Measurements from ENCODE around the gene EEFSEC. TPM values are rescaled to one million over a fixed set of nuclear protein-coding genes. Genes with fewer than 3 reads are reported as not detected.

EEFSEC gene
- total RNA-seq, 1 donor: 3.0 TPM

GRCh38 chr3:128199110-128199509, 45.8 kb downstream of the EEFSEC start:
- no peak for DNase-seq (ENCODE audit: low read depth)
- no peak overlapping the region for H3K4me3 ChIP-seq (ENCODE audit: low read depth, low read length)
- TF ChIP-seq CTCF (IDR thresholded peaks at IDR 0.05; ENCODE audit: insufficient read depth, low read depth, low read length): no peak

GRCh38 chr3:128201158-128201755, 48.0 kb downstream of the EEFSEC start:
- no peak overlapping the region for H3K4me3 ChIP-seq (ENCODE audit: low read depth, low read length)
- no peak for TF ChIP-seq CTCF (IDR thresholded peaks at IDR 0.05; ENCODE audit: insufficient read depth, low read depth, low read length)
- DNase-seq (ENCODE audit: low read depth): no peak

- H3K4me3 ChIP-seq (ENCODE audit: low read depth, low read length): no peak overlapping the region
- DNase-seq (ENCODE audit: low read depth): no peak
- no peak for TF ChIP-seq CTCF (IDR thresholded peaks at IDR 0.05; ENCODE audit: insufficient read depth, low read depth, low read length)
Measured at GRCh38 chr3:128203169-128203568, 49.9 kb downstream of the EEFSEC start.

GRCh38 chr3:128205558-128206145, 52.4 kb downstream of the EEFSEC start:
- no peak for DNase-seq (ENCODE audit: low read depth)
- no peak overlapping the region for H3K4me3 ChIP-seq (ENCODE audit: low read depth, low read length)
- TF ChIP-seq CTCF (IDR thresholded peaks at IDR 0.05; ENCODE audit: insufficient read depth, low read depth, low read length): no peak

GRCh38 chr3:128207951-128208350, 54.7 kb downstream of the EEFSEC start:
- TF ChIP-seq CTCF (IDR thresholded peaks at IDR 0.05; ENCODE audit: insufficient read depth, low read depth, low read length): no peak
- no peak for DNase-seq (ENCODE audit: low read depth)
- H3K4me3 ChIP-seq (ENCODE audit: low read depth, low read length): no peak overlapping the region

- TF ChIP-seq CTCF (IDR thresholded peaks at IDR 0.05; ENCODE audit: insufficient read depth, low read depth, low read length): no peak
- H3K4me3 ChIP-seq (ENCODE audit: low read depth, low read length): no peak overlapping the region
- no peak for DNase-seq (ENCODE audit: low read depth)
Measured at GRCh38 chr3:128210711-128211110, 57.4 kb downstream of the EEFSEC start.

GRCh38 chr3:128214056-128214455, 60.8 kb downstream of the EEFSEC start:
- no peak overlapping the region for H3K4me3 ChIP-seq (ENCODE audit: low read depth, low read length)
- DNase-seq (ENCODE audit: low read depth): no peak
- TF ChIP-seq CTCF (IDR thresholded peaks at IDR 0.05; ENCODE audit: insufficient read depth, low read depth, low read length): no peak

Data from fibroblast of villous mesenchyme (primary cell).